Ishikawa (cell line): ENCODE data around the gene NXN.

Source experiments
- CREB1 ChIP-seq: IDR thresholded peaks from 2 replicates; pipeline ENCODE4 v1.6.1; 2012; ENCODE audit warnings: low read depth
- NFIC ChIP-seq: IDR thresholded peaks from 2 replicates; pipeline ENCODE4 v1.6.1; 2012
- RAD21 ChIP-seq: IDR thresholded peaks from 2 replicates; pipeline ENCODE4 v1.6.1; 2012; ENCODE audit warnings: low read depth
- TAF1 ChIP-seq: IDR thresholded peaks from 2 replicates; pipeline ENCODE4 v1.6.1; 2012; ENCODE audit warnings: low read depth, mild to moderate bottlenecking
- TCF12 ChIP-seq: IDR thresholded peaks from 2 replicates; pipeline ENCODE4 v1.6.1; 2012; ENCODE audit warnings: low read depth
- TF ChIP-seq, protein P1 (sequence below): IDR thresholded peaks from 2 replicates; pipeline ENCODE4 v1.6.1; 2012; ENCODE audit warnings: low read depth, mild to moderate bottlenecking

DNA sequence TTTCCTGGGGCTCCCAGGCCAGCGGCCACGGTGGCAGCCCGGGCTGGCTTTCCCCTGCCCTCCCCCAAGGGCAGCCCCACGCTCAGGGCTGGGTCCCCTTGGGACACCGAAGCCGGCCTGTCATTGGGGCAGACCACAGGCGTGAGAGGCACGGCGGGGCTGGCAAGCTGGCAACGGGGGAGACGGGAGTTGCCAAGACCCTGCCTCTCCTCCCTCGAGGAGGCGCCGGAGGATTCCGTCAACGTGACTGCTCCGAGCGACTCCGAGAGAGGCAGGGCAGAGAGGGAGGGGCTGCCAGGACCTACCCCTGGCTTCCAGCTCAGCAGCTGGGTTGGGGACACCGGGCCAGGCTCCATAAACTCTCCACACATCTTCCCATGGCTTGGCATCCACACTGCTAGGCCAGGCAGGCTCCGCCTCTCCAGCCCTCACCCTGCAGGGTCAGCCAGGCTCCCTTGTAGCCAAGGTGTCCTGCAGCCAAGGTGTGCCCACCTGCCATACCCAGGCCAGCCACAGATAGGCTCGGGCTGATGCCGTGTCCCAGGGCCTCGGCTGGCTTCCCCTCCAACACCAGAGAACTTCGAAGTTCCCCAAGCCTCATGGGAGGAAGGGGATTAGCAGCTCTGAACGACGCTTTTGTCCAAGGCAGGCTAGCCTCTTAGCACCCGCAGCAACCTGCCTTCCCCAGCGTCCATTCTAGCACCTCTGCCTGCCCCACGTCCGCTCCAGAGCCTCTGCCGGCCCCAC is 42.9 kb upstream of the NXN start:
- TF ChIP-seq RAD21 (no peak), CREB1 (no peak), TCF12 (no peak), TAF1 (no peak), NFIC (no peak)
- TF ChIP-seq, protein P1, sequence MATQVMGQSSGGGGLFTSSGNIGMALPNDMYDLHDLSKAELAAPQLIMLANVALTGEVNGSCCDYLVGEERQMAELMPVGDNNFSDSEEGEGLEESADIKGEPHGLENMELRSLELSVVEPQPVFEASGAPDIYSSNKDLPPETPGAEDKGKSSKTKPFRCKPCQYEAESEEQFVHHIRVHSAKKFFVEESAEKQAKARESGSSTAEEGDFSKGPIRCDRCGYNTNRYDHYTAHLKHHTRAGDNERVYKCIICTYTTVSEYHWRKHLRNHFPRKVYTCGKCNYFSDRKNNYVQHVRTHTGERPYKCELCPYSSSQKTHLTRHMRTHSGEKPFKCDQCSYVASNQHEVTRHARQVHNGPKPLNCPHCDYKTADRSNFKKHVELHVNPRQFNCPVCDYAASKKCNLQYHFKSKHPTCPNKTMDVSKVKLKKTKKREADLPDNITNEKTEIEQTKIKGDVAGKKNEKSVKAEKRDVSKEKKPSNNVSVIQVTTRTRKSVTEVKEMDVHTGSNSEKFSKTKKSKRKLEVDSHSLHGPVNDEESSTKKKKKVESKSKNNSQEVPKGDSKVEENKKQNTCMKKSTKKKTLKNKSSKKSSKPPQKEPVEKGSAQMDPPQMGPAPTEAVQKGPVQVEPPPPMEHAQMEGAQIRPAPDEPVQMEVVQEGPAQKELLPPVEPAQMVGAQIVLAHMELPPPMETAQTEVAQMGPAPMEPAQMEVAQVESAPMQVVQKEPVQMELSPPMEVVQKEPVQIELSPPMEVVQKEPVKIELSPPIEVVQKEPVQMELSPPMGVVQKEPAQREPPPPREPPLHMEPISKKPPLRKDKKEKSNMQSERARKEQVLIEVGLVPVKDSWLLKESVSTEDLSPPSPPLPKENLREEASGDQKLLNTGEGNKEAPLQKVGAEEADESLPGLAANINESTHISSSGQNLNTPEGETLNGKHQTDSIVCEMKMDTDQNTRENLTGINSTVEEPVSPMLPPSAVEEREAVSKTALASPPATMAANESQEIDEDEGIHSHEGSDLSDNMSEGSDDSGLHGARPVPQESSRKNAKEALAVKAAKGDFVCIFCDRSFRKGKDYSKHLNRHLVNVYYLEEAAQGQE: no peak
